Natural killer cell (primary cell): ENCODE results near the gene CTAGE1. TPM values are rescaled to one million over a fixed set of nuclear protein-coding genes. Genes with fewer than 3 reads are reported as not detected.

Experiments
- ATAC-seq, 3 donors: fragments of 150-1000 bp in 2 of 3; fragments of 200-7000 bp in 1 of 3; cut with Tn5 transposase; 1 replicate in 1 of 3; 2 replicates in 2 of 3; pipeline ENCODE4 v1.10.0; 2021; ENCODE audit warnings: mild to moderate bottlenecking in 2 of 3, moderate library complexity in 2 of 3
- DNase-seq, 2 donors: peaks; one replicate each; pipeline versions ENCODE4 v3.0.0 to v3.0.0-alpha.2; 2013 to 2021; ENCODE audit warnings: mixed read lengths in 1 of 2
- H3K27ac ChIP-seq: one replicate; pipeline ENCODE4 v1.5.1; 2013; ENCODE audit warnings: mild to moderate bottlenecking, low read length
- H3K27me3 ChIP-seq: one replicate; pipeline ENCODE4 v1.6.1; 2013; ENCODE audit warnings: low read length; ENCODE audit not compliant: control insufficient read depth, insufficient read depth
- H3K36me3 ChIP-seq: one replicate; pipeline ENCODE4 v1.6.1; 2013; ENCODE audit warnings: low read length; ENCODE audit not compliant: control insufficient read depth, insufficient read depth
- H3K4me1 ChIP-seq: one replicate; pipeline ENCODE4 v1.6.1; 2013; ENCODE audit warnings: low read length; ENCODE audit not compliant: control insufficient read depth, insufficient read depth
- H3K4me3 ChIP-seq: one replicate; pipeline ENCODE4 v1.5.1; 2013; ENCODE audit warnings: low read length
- H3K9me3 ChIP-seq: one replicate; pipeline ENCODE4 v1.6.1; 2013; ENCODE audit warnings: low read length; ENCODE audit not compliant: control insufficient read depth, insufficient read depth
- H3K27ac Mint-ChIP-seq, 2 donors: one replicate each; pipeline ENCODE4 v1.8.0; 2022; ENCODE audit warnings: mild to moderate bottlenecking in 2 of 2, mixed read lengths in 2 of 2, moderate library complexity in 1 of 2
- H3K27me3 Mint-ChIP-seq, 2 donors: one replicate each; pipeline ENCODE4 v1.8.0; 2022; ENCODE audit warnings: low read depth in 2 of 2, mixed read lengths in 2 of 2
- H3K36me3 Mint-ChIP-seq: one replicate; pipeline ENCODE4 v1.8.0; 2022; ENCODE audit warnings: mixed read lengths
- H3K4me1 Mint-ChIP-seq, 2 donors: one replicate each; pipeline ENCODE4 v1.8.0; 2022; ENCODE audit warnings: mixed read lengths in 2 of 2
- H3K4me3 Mint-ChIP-seq: one replicate; pipeline ENCODE4 v1.8.0; 2022; ENCODE audit warnings: mild to moderate bottlenecking, moderate library complexity, mixed read lengths
- H3K9me3 Mint-ChIP-seq, 2 donors: one replicate each; pipeline ENCODE4 v1.8.0; 2022; ENCODE audit warnings: mixed read lengths in 2 of 2
- WGBS: methylation state at CpG from one replicate; pipeline ENCODE4 v1.1.7; 2013; ENCODE audit warnings: missing lambda C conversion rate; ENCODE audit not compliant: insufficient coverage; 5-methylcytosine and 5-hydroxymethylcytosine counted together
- intact Hi-C: fragments of 100-400 bp; cut with micrococcal nuclease; formaldehyde crosslinking; loops from one replicate; pipeline ENCODE4 v1.14.2; 2022
- total RNA-seq, 4 donors: library from RNA; stranded (reverse); fragments of 120-200 nt in 1 of 4; gene quantifications; one replicate each; pipeline versions ENCODE4 v1.2.3 to v1.2.4, GENCODE V29; 2013 to 2022
- TF ChIP-seq, protein P1 (sequence below): fragments of 200-600 bp; IDR thresholded peaks from one replicate; pipeline ENCODE4 v1.8.0; 2022; ENCODE audit warnings: antibody characterized with exemption

CTAGE1 gene
- not detected for total RNA-seq
- total RNA-seq (2013), result 0.02 TPM

DNA sequence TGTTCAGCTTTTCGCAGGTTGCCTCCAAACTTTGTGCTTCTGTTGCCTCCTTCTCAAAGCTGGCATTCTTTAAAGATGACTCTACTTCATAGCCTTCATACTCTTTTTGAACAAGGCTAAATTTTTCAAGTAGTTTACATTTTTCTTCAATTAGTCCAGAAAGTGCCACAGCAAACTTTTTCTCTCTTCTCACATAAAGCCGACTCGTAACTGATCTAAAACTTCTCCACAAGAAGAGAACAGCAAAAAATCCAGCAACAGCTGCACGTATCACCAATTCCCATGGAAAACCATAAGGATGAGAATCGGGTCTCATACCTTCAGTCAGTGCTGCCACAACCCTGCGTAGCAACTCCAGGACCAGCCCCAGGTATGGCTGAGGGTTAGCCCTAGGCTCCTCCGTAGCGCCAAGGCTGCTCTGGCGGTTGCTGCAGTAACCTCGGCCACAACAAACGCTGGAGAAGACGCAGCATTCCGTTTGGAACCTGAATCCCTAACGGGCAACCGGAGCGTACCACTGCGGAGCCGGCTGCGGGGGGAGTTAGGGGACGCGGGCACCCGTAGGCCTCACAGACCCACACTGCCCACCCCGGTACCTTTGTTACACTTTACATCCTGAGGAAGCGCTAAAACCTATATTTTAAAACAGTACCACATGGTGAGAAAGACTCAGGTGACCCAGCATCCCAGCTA, at the start of gene CTAGE1:
CTAGE1 (minus strand) TSS at position 420 of the 693 bp plus-strand sequence; CDS start at position 316, 104 bp downstream.
- 89% methylated on average over 24 of the region's 24 CpGs for WGBS
- no peak within 1 kb of the TSS for H3K27ac Mint-ChIP-seq

GRCh38 chr18:22466608-22467395, 49.1 kb upstream of the CTAGE1 start:
- no peaks in the 10 kb centered on the region for H3K9me3 ChIP-seq
- intact Hi-C loops, result loop anchor here (2.0 to 5.0 kb wide), 3 partner anchors 74 to 230 kb away; no protein-coding TSS in a partner anchor
- Mint-ChIP-seq H3K9me3 (no peaks in the 10 kb centered on the region), H3K36me3 (peaks cover 8% of the 10 kb centered on the region), H3K27ac (peak overlapping the region; percentile 83 to 86), H3K27me3 (peaks cover 8 to 9% of the 10 kb centered on the region in 2 donors), H3K4me1 (peaks cover 43 to 49% of the 10 kb centered on the region in 2 donors), H3K4me3 (peak overlapping the region; percentile 86)
- DNase-seq (no peak), ATAC-seq (peak in 1 of 3 donors; percentile 28)
- H3K27me3 ChIP-seq, result no peaks in the 10 kb centered on the region
- no peak overlapping the region for H3K27ac ChIP-seq
- WGBS, result 72% methylated on average over 3 of the region's 3 CpGs
- no peak overlapping the region for H3K4me3 ChIP-seq
- TF ChIP-seq, protein P1, sequence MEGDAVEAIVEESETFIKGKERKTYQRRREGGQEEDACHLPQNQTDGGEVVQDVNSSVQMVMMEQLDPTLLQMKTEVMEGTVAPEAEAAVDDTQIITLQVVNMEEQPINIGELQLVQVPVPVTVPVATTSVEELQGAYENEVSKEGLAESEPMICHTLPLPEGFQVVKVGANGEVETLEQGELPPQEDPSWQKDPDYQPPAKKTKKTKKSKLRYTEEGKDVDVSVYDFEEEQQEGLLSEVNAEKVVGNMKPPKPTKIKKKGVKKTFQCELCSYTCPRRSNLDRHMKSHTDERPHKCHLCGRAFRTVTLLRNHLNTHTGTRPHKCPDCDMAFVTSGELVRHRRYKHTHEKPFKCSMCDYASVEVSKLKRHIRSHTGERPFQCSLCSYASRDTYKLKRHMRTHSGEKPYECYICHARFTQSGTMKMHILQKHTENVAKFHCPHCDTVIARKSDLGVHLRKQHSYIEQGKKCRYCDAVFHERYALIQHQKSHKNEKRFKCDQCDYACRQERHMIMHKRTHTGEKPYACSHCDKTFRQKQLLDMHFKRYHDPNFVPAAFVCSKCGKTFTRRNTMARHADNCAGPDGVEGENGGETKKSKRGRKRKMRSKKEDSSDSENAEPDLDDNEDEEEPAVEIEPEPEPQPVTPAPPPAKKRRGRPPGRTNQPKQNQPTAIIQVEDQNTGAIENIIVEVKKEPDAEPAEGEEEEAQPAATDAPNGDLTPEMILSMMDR, result no peak
- H3K4me1 ChIP-seq, result peaks cover 24% of the 10 kb centered on the region
- no peaks in the 10 kb centered on the region for H3K36me3 ChIP-seq

More for the DNA sequence above, at the start of gene CTAGE1:
- Mint-ChIP-seq H3K36me3 (no peaks in the 10 kb centered on the region), H3K4me3 (no peak within 1 kb of the TSS), H3K27me3 (peaks cover 0 to 10% of the 10 kb centered on the region in 2 donors), H3K9me3 (peaks cover 0 to 2% of the 10 kb centered on the region in 2 donors), H3K4me1 (peaks cover 0 to 6% of the 10 kb centered on the region in 2 donors)
- Histone ChIP-seq H3K9me3 (peaks cover 3% of the 10 kb centered on the region), H3K36me3 (no peaks in the 10 kb centered on the region), H3K27ac (no peak within 1 kb of the TSS), H3K27me3 (no peaks in the 10 kb centered on the region), H3K4me1 (no peaks in the 10 kb centered on the region), H3K4me3 (no peak within 1 kb of the TSS)
- DNase-seq (no peak), ATAC-seq (no peak)
- TF ChIP-seq, protein P1, result no peak
- intact Hi-C loops, result no loop called here

GRCh38 chr18:22465859-22466457, 48.2 kb upstream of the CTAGE1 start:
- Mint-ChIP-seq H3K4me3 (peak overlapping the region; percentile 86), H3K27me3 (peaks cover 11 to 15% of the 10 kb centered on the region in 2 donors), H3K36me3 (peaks cover 8% of the 10 kb centered on the region), H3K27ac (peak overlapping the region; percentile 83 to 86), H3K4me1 (peaks cover 43 to 49% of the 10 kb centered on the region in 2 donors), H3K9me3 (no peaks in the 10 kb centered on the region)
- peak; percentile 50 to 71 for DNase-seq
- WGBS, result 55% methylated on average over 3 of the region's 3 CpGs
- no peaks in the 10 kb centered on the region for H3K27me3 ChIP-seq
- TF ChIP-seq, protein P1, result no peak
- H3K4me3 ChIP-seq, result no peak overlapping the region
- peaks cover 24% of the 10 kb centered on the region for H3K4me1 ChIP-seq
- H3K9me3 ChIP-seq, result no peaks in the 10 kb centered on the region
- peak; percentile 96 to 100 (median 97) for ATAC-seq
- intact Hi-C loops, result loop anchor here (2.0 to 5.0 kb wide), 3 partner anchors 73 to 229 kb away; no protein-coding TSS in a partner anchor
- no peaks in the 10 kb centered on the region for H3K36me3 ChIP-seq
- H3K27ac ChIP-seq, result no peak overlapping the region
